SK-N-SH treated with all-trans-retinoic acid at 6 μM for 48 hours (cell line): ENCODE data around the gene UGGT2.
A peak's percentile ranks its signal among the peaks of the same experiment; 100 is the strongest.

Experiments used
- ATAC-seq: fragments of 200-7000 bp; cut with Tn5 transposase; 3 replicates; pipeline ENCODE4 v1.9.1; 2020; ENCODE audit warnings: mild to moderate bottlenecking, moderate library complexity
- ARNTL ChIP-seq: fragments of 450-650 bp; formaldehyde crosslinking; IDR thresholded peaks from 2 replicates; pipeline ENCODE4 v1.5.0; 2020; ENCODE audit warnings: low read depth, mild to moderate bottlenecking, moderate library complexity, borderline replicate concordance
- BACH2 ChIP-seq: fragments of 250-450 bp; sonication (Bioruptor Pico); IDR thresholded peaks from 2 replicates; pipeline ENCODE4 v1.9.0; 2021; ENCODE audit warnings: mild to moderate bottlenecking, borderline replicate concordance
- CSDC2 ChIP-seq: fragments of 250-450 bp; sonication (Bioruptor Pico); IDR thresholded peaks from 2 replicates; pipeline ENCODE4 v1.5.0; 2020; ENCODE audit warnings: mild to moderate bottlenecking, moderate library complexity
- GLIS3 ChIP-seq: fragments of 250-450 bp; sonication (Bioruptor Pico); IDR thresholded peaks from 2 replicates; pipeline ENCODE4 v1.5.0; 2020; ENCODE audit warnings: mild to moderate bottlenecking, moderate library complexity
- ISL1 ChIP-seq: fragments of 250-450 bp; sonication (Bioruptor Pico); IDR thresholded peaks from 2 replicates; pipeline ENCODE4 v2.1.2; 2022; ENCODE audit warnings: mild to moderate bottlenecking, moderate library complexity
- OSR1 ChIP-seq: fragments of 250-450 bp; sonication (Bioruptor Pico); IDR thresholded peaks from 2 replicates; pipeline ENCODE4 v1.8.0; 2022; ENCODE audit warnings: moderate library complexity, mild to moderate bottlenecking, inconsistent platforms
- PPARA ChIP-seq: fragments of 250-450 bp; sonication (Bioruptor Pico); IDR thresholded peaks from 2 replicates; pipeline ENCODE4 v1.5.0; 2020; ENCODE audit warnings: mild to moderate bottlenecking, borderline replicate concordance
- RARB ChIP-seq: fragments of 250-450 bp; sonication (Bioruptor Pico); IDR thresholded peaks from 2 replicates; pipeline ENCODE4 v1.8.0; 2021; ENCODE audit warnings: mild to moderate bottlenecking, moderate library complexity
- SNAI2 ChIP-seq: fragments of 250-450 bp; sonication (Bioruptor Pico); IDR thresholded peaks from 2 replicates; pipeline ENCODE4 v1.5.0; 2020; ENCODE audit warnings: mild to moderate bottlenecking, moderate library complexity
- TCF4 ChIP-seq: fragments of 250-450 bp; sonication (Bioruptor Pico); IDR thresholded peaks from 2 replicates; pipeline ENCODE4 v1.8.0; 2021; ENCODE audit warnings: mild to moderate bottlenecking, moderate library complexity, borderline replicate concordance
- TOX ChIP-seq: fragments of 250-450 bp; sonication (Bioruptor Pico); IDR thresholded peaks from 2 replicates; pipeline ENCODE4 v1.8.0; 2021; ENCODE audit warnings: mild to moderate bottlenecking, moderate library complexity, borderline replicate concordance
- ZC3H10 ChIP-seq: fragments of 250-450 bp; sonication (Bioruptor Pico); IDR thresholded peaks from 2 replicates; pipeline ENCODE4 v1.5.1; 2021; ENCODE audit warnings: mild to moderate bottlenecking, moderate library complexity
- ZFP3 ChIP-seq: fragments of 250-450 bp; sonication (Bioruptor Pico); IDR thresholded peaks from 2 replicates; pipeline ENCODE4 v1.5.0; 2020; ENCODE audit warnings: mild to moderate bottlenecking, moderate library complexity
- ZFP30 ChIP-seq: fragments of 450-650 bp; formaldehyde crosslinking; IDR thresholded peaks from 2 replicates; pipeline ENCODE4 v1.5.0; 2022; ENCODE audit warnings: mild to moderate bottlenecking, moderate library complexity
- ZNF565 ChIP-seq: fragments of 450-650 bp; formaldehyde crosslinking; conservative IDR thresholded peaks from 2 replicates; pipeline ENCODE4 v1.5.0; 2020; ENCODE audit warnings: low read depth, mild to moderate bottlenecking, moderate library complexity
- ZNF8 ChIP-seq: fragments of 450-650 bp; formaldehyde crosslinking; IDR thresholded peaks from 2 replicates; pipeline ENCODE4 v1.5.0; 2020; ENCODE audit warnings: mild to moderate bottlenecking, moderate library complexity
- TF ChIP-seq, protein P1 (sequence below): fragments of 250-450 bp; sonication (Bioruptor Pico); IDR thresholded peaks from 2 replicates; pipeline ENCODE4 v1.5.1; 2020; ENCODE audit warnings: low read depth, mild to moderate bottlenecking, moderate library complexity
- TF ChIP-seq, protein P2 (sequence below): fragments of 250-450 bp; sonication (Bioruptor Pico); IDR thresholded peaks from 2 replicates; pipeline ENCODE4 v1.5.1; 2021; ENCODE audit warnings: mild to moderate bottlenecking, moderate library complexity
- TF ChIP-seq, protein P3 (sequence below): fragments of 250-450 bp; sonication (Bioruptor Pico); IDR thresholded peaks from 2 replicates; pipeline ENCODE4 v1.8.0; 2021; ENCODE audit warnings: low read depth, mild to moderate bottlenecking, moderate library complexity, borderline replicate concordance
- TF ChIP-seq, protein P4 (sequence below): fragments of 250-450 bp; sonication (Bioruptor Pico); IDR thresholded peaks from 2 replicates; pipeline ENCODE4 v1.5.0; 2020; ENCODE audit warnings: mild to moderate bottlenecking, moderate library complexity

Gene UGGT2

DNA sequence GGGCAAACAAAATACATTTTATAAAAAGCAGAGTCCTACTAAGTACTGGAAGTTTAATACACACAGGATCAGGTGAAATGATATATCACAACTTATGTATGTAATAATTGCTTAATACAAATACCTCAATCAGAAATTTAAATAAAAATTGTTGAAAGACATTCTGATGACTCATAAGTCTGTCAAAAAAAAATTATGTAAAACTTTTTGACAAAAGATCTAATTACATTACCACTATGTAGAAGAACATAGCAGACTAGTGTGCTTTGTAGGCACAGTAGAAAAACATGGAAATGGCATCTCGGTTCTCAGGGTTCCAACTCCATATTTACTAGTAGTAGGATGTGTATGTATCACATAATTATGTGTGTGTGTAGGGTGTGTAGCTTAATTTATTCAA, 220.1 kb downstream of the UGGT2 start:
- peak; percentile 39; the same call in 2 of the 3 replicates for ATAC-seq
- TF ChIP-seq TOX (CRISPR knock-in tag): no peak
- TF ChIP-seq ZFP3 (CRISPR knock-in tag): no peak
- TF ChIP-seq ARNTL (CRISPR knock-in tag): no peak
- TF ChIP-seq, protein P1, sequence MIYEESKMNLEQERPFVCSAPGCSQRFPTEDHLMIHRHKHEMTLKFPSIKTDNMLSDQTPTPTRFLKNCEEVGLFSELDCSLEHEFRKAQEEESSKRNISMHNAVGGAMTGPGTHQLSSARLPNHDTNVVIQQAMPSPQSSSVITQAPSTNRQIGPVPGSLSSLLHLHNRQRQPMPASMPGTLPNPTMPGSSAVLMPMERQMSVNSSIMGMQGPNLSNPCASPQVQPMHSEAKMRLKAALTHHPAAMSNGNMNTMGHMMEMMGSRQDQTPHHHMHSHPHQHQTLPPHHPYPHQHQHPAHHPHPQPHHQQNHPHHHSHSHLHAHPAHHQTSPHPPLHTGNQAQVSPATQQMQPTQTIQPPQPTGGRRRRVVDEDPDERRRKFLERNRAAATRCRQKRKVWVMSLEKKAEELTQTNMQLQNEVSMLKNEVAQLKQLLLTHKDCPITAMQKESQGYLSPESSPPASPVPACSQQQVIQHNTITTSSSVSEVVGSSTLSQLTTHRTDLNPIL: no peak
- TF ChIP-seq, protein P2, sequence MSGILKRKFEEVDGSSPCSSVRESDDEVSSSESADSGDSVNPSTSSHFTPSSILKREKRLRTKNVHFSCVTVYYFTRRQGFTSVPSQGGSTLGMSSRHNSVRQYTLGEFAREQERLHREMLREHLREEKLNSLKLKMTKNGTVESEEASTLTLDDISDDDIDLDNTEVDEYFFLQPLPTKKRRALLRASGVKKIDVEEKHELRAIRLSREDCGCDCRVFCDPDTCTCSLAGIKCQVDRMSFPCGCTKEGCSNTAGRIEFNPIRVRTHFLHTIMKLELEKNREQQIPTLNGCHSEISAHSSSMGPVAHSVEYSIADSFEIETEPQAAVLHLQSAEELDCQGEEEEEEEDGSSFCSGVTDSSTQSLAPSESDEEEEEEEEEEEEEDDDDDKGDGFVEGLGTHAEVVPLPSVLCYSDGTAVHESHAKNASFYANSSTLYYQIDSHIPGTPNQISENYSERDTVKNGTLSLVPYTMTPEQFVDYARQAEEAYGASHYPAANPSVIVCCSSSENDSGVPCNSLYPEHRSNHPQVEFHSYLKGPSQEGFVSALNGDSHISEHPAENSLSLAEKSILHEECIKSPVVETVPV (CRISPR knock-in tag): no peak
- no peak for TF ChIP-seq GLIS3
- TF ChIP-seq, protein P3, sequence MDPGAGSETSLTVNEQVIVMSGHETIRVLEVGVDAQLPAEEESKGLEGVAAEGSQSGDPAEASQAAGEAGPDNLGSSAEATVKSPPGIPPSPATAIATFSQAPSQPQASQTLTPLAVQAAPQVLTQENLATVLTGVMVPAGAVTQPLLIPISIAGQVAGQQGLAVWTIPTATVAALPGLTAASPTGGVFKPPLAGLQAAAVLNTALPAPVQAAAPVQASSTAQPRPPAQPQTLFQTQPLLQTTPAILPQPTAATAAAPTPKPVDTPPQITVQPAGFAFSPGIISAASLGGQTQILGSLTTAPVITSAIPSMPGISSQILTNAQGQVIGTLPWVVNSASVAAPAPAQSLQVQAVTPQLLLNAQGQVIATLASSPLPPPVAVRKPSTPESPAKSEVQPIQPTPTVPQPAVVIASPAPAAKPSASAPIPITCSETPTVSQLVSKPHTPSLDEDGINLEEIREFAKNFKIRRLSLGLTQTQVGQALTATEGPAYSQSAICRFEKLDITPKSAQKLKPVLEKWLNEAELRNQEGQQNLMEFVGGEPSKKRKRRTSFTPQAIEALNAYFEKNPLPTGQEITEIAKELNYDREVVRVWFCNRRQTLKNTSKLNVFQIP (CRISPR knock-in tag): no peak
- no peak for TF ChIP-seq CSDC2 (CRISPR knock-in tag)
- no peak for TF ChIP-seq ZNF565 (CRISPR knock-in tag)
- no peak for TF ChIP-seq ISL1 (CRISPR knock-in tag)
- no peak for TF ChIP-seq TCF4 (CRISPR knock-in tag)
- TF ChIP-seq RARB: no peak
- TF ChIP-seq, all 23 proteins: peak for 0

DNA sequence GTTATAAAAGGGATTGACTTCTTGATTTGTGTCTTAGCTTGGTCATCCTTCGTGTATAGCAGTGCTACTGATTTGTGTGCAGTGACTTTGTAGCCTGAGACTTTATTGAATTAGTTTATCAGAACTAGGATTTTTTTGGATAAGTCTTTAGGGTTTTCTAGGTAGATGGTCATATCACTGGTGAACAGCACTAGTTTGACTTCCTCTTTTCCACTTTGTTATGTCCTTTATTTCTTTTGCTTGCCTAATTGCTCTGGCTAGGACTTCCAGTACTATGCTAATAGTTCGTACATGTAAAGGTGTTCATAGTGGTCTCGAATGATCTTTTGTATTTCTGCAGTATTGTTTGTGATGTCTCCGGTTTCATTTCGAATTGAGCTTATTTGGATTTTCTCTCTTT, 230.9 kb downstream of the UGGT2 start:
- TF ChIP-seq, protein P3 (CRISPR knock-in tag): no peak
- no peak for TF ChIP-seq ZFP3 (CRISPR knock-in tag)
- no peak for TF ChIP-seq BACH2 (CRISPR knock-in tag)
- no peak for ATAC-seq

DNA sequence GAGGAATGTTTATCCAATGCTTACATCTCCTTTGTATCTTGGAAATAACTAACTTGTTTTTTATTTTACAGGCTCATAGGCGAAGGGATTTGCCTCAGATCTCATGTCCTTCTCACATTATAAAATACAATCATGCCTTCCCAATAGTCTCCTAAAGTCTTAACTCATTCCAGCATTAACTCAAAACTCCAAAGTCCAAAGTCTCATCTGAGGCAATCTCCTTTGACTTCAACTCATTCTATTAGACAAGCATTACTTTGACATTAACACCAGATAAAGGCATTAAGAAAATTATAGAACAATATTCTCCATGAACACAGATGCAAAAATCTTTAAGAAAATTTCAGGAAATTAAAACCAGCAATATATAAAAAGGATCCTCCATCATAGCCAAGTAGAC, 238.7 kb downstream of the UGGT2 start:
- ATAC-seq: no peak
- TF ChIP-seq, protein P3 (CRISPR knock-in tag): no peak
- TF ChIP-seq PPARA (CRISPR knock-in tag): no peak
- no peak for TF ChIP-seq ISL1 (CRISPR knock-in tag)
- no peak for TF ChIP-seq ZNF565 (CRISPR knock-in tag)
- TF ChIP-seq, protein P4, sequence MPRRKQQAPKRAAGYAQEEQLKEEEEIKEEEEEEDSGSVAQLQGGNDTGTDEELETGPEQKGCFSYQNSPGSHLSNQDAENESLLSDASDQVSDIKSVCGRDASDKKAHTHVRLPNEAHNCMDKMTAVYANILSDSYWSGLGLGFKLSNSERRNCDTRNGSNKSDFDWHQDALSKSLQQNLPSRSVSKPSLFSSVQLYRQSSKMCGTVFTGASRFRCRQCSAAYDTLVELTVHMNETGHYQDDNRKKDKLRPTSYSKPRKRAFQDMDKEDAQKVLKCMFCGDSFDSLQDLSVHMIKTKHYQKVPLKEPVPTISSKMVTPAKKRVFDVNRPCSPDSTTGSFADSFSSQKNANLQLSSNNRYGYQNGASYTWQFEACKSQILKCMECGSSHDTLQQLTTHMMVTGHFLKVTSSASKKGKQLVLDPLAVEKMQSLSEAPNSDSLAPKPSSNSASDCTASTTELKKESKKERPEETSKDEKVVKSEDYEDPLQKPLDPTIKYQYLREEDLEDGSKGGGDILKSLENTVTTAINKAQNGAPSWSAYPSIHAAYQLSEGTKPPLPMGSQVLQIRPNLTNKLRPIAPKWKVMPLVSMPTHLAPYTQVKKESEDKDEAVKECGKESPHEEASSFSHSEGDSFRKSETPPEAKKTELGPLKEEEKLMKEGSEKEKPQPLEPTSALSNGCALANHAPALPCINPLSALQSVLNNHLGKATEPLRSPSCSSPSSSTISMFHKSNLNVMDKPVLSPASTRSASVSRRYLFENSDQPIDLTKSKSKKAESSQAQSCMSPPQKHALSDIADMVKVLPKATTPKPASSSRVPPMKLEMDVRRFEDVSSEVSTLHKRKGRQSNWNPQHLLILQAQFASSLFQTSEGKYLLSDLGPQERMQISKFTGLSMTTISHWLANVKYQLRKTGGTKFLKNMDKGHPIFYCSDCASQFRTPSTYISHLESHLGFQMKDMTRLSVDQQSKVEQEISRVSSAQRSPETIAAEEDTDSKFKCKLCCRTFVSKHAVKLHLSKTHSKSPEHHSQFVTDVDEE (CRISPR knock-in tag): no peak
- TF ChIP-seq, protein P2 (CRISPR knock-in tag): no peak
- TF ChIP-seq SNAI2 (CRISPR knock-in tag): no peak
- TF ChIP-seq BACH2 (CRISPR knock-in tag): no peak
- TF ChIP-seq GLIS3: no peak
- no peak for TF ChIP-seq TOX (CRISPR knock-in tag)
- no peak for TF ChIP-seq ZC3H10 (CRISPR knock-in tag)
- no peak for TF ChIP-seq ZFP30 (CRISPR knock-in tag)
- TF ChIP-seq CSDC2 (CRISPR knock-in tag): no peak
- TF ChIP-seq ZNF8 (CRISPR knock-in tag): no peak
- no peak for TF ChIP-seq ZFP3 (CRISPR knock-in tag)
- TF ChIP-seq RARB: no peak
- TF ChIP-seq, protein P1: no peak
- no peak for TF ChIP-seq OSR1 (CRISPR knock-in tag)
